ENCODE data around the gene ASGR1. TPM values are rescaled to one million over a fixed set of nuclear protein-coding genes. Genes with fewer than 3 reads are reported as not detected.
A peak's percentile ranks its signal among the peaks of the same experiment; 100 is the strongest.
"Not testable (repeated sequence)": the region's sequence is repeated elsewhere in the genome, so short reads cannot be mapped to it uniquely, and the experiment has no call there.

Gene ASGR1
- total RNA-seq, 1 donor from 2014 or later, result 14.8 TPM

DNA sequence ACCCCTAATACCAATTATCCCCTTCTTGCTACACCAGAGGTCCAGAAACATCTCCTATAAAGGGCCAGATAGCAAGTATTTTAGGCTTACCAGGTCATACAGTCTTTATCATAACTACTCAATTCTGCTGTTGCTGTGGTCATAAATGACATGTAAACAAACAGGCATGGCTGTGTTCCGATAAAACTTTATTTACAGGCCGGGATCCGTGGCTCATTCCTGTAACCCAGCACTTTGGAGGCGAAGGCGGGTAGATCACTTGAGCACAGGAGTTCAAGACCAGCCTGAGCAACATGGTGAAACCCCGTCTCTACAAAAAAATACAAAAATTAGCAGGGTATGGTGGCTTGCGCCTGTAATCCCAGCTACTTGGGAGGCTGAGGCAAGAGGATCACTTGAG is 12.3 kb downstream of the ASGR1 start:
- DNase-seq (ENCODE audit: low read depth in 2 of 2), result no peak

DNA sequence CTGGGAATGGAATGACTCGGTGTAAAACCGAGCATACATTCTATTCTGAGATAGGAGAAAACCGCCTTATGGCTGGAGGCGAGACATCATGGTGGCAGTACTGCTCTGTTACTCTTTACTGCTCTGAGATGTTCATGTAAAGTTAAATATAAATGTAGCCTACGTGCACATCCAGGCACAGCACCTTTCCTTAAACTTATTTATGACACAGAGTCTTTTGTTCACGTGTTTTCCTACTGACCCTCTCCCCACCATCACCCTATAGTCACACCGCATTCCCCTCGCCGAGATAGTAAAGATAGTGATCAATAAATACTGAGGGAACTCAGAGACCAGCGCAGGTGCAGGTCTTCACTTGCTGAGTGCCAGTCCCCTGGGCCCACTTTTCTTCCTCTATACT is 19.6 kb downstream of the ASGR1 start:
- not testable (repeated sequence) for DNase-seq (ENCODE audit: low read depth in 2 of 2)

DNA sequence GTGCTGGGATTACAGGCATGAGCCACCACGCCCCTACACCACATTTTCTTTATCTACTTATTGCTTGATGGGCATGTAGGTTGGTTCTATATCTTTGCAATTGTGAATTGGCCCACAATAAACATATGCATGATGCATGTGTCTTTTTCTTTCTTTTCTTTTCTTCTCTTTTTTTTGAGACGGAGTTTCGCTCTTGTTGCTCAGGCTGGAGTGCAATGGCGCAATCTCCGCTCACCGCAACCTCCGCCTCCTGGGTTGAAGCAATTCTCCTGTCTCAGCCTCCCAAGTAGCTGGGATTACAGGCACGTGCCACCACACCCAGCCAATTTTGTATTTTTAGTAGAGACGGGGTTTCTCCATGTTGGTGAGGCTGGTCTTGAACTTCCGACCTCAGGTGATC is 20.7 kb downstream of the ASGR1 start:
- DNase-seq (ENCODE audit: low read depth in 2 of 2), result not testable (repeated sequence)

DNA sequence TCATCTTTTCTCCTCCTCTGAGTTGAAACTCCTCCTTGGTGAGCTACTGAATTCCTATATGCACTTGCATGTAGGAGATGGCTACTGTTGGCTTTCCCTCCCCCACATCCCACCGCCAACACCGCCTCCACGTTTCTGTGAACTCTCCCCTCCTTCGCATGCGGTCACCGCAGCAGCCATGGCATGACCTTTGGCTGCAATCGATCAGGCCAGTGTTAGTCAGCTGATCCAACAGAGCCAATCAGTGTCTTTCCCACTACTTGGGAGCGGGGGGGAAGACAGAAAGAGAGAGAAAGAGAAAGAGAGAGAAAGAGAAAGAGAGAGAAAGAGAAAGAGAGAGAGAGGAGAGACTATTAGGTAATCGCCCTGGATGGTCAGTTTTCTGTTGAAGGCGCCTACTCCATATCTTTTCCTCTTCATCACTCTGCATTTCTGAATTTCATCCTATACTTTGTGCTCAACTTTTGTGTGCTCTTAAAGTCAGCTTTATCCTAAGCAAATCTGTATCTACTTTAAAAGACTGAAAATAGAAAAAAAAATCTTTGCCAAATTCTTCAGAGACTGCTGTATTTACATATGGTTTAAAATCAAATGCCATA is 22.7 kb downstream of the ASGR1 start:
- no peak for DNase-seq (ENCODE audit: low read depth in 2 of 2)

DNA sequence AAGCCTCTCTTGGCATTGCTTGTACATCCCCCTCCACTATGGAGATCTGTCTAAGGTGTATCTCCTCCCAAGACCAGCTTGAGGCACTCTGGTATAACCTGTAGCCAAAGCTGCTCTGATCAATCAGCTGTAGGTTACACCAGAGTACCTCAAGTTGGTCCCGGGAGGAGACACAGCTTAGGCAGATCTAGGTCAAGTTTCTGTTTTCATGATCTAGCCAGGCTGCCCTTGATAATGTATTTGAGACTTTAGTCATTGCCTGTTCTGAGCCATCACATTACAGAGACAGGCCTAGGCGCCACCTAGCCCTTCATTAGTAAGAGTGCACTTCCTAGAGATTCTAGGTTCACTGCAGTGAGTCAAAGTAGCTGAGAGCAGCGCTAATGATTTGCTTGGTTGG is 31.4 kb downstream of the ASGR1 start:
- DNase-seq (ENCODE audit: low read depth in 2 of 2), result no peak

DNA sequence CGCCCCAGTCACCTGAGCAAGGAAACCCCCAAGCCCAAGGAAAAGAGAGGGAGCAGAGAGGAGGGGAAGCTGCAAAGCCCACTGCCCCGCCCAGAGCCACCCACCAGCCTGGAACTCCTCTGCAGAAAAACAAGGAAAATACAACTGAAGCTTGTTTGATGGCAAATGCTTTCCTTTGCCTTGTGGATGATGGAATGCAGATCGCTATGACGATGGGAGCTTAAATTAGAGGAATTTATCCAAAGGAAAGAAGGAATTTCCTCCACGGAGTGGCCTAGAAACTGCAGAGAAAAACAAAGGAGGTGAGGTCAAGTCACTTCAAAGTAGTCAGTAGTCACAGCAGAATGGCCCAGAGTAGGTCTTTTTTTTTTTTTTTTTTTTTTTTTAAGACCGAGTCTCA is 33.1 kb downstream of the ASGR1 start:
- DNase-seq (ENCODE audit: low read depth in 2 of 2), result no peak

DNA sequence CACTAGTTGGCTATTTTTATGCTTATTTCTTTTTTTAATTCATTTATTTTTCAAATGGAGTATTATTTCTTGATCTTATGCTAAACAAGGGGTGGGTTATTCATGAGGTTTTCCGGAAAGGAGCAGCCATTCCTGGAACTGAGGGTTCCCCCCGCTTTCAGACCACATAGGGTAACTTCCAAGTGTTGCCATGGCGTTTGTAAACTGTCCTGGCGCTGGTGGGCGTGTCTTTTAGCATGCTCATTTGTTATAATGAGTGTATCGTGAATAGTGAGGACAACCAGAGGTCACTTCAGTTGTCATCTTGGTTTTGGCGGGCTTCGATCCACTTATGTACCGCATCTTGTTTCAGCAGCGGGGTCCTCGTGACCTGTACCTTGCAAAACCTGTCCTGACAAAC is 35.0 kb downstream of the ASGR1 start:
- DNase-seq (ENCODE audit: low read depth in 2 of 2), result no peak

DNA sequence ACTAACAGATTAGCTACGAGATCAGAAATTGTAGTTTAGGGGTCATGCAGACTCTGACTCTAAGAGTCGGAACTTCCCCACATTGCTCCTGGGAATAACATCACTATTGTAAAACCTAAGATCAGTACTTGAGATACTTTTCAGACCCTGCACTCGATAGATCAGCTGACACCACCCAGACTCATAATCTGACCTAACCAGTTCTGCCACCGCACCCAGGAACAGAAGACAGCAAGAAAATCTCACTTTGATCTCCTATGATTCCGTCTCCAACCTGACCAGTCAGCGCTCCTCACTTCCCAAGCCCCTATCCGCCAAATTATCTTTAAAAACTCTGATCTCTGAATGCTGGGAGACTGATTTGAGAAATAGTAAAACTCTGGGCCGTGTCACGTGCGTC is 37.3 kb downstream of the ASGR1 start:
- no peak for DNase-seq (ENCODE audit: low read depth in 2 of 2)

DNA sequence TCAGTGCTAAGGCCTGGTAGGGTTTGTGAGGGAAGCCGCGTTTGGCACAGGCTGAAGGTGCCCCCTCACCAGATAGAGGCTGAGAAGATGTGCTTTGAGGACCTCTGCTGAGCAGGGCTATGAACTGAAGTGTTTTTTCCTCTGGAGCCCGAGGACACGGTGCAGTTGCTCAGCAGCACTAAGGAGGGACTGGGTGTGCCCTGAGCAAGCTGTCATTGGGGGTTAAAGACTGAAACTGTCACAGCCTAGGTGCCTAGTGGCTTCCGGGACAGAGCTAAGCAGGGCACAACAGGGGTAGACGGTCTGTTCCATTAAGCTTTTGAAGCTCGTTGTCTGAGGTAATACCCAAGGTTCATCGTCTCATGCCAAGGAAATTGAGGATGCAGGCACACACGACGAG is 39.8 kb downstream of the ASGR1 start:
- no peak for DNase-seq (ENCODE audit: low read depth in 2 of 2)

DNA sequence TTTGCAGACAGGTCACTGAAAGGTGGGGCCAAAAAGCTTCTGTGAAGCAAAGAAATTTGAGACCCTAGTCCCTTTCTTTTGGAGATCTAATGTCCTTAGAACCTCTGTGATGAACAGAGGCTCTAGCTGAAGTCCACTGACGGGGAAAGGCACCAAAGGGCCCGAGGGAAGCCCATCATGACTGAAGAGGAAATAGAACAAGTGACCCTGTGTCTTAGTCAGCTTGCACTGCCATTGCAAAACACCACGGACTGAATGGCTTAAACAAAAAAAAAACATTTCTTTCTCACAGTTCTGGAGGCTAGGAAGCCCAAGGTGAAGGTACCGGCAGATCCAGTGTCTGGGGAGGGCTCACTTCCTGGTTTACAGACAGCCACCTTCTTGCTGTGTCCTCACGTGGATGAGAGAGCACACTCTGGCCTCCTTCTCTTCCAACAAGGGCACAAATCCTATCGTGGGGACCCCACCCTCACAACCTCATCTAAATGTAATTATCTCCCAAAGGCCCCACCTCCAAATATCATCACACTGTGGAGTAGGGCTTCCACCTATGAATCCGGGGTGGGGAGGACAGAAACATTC is 40.3 kb downstream of the ASGR1 start:
- no peak for DNase-seq (ENCODE audit: low read depth in 2 of 2)

DNA sequence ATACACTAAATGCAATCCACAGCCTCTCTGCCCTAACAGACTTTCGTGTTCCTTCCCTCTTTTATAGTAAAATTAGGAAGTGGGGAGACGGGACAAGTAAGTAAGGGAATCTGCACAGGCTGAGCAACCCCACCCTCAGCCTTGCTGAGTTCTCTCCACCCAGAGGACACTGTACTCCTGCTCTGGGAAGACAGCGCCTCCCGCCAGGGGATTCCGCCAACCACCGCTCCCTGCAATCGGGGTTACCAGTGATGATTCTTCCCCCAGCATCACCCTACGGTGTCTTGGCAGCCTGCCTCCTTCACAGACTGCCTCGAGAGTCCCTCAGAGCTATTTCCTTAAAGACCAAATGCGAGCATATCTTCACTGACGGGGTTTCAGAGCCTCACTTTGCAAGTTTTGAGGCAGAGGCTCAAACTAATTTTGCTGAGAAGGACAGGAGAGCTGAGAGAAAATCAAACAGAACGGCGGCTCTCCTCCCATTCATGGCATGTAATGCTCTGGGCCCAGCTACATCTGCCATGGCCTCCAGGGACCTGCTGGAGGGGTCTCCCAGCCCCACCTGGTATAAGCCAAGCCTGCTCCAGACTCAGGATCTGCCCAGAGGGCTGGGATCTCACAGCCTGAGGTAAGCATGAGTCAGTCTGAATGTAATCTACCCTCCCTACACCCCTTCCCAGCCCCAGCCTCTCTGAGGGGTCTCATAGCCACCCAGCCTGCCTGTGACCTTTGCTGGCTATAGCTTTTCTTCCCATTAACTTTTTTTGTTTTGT is 41.8 kb downstream of the ASGR1 start:
- DNase-seq (ENCODE audit: low read depth in 2 of 2), result no peak

DNA sequence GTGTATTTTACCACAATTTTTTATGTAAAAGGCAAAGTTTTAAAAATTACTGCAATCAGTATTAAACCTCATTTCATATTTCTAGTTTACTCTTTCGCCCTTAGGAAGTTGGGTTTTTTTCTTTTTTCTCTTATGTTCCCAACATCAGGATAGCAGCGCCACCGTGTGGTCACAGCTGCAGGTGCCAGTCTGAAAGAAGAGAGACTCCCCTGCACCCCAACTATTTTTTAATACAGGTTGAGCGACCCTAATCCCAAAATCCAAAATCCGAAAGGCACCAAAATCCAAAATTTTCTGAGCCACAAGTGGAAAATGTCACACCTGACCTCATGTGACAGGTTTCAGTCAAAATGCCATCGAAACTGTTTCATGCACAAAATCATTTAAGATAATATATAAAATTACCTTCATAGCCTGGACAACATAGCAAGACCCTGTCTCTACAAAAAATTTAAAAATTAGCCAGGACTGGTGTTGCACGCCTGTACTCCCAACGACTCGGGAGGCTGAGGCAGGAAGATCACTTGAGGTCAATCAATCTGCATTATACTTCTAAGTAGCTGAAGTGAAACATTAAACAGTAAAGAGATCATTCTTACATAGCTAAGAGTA is 42.8 kb downstream of the ASGR1 start:
- peak; percentile 61 to 73 for DNase-seq (ENCODE audit: low read depth in 2 of 2)

DNA sequence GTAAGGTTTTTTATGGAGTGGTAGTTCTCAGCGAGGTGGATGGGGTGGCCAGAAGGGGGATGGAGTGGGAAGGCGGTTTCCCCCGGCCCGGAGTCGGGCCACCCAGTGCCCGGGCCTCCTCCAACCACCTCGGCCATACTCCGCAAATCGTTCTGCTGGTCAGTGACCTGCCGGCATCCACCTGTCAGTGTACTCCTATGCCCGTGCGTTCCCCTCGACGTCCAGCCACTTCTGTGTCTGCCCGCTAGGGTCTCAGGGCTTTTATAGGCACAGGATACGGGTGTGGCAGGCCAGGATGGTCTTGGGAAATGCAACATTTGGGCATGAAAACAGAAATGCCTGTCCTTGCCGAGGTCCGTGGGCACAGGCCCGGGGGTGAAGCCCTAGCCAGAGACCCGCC is 45.3 kb downstream of the ASGR1 start:
- DNase-seq (ENCODE audit: low read depth in 2 of 2), result no peak

DNA sequence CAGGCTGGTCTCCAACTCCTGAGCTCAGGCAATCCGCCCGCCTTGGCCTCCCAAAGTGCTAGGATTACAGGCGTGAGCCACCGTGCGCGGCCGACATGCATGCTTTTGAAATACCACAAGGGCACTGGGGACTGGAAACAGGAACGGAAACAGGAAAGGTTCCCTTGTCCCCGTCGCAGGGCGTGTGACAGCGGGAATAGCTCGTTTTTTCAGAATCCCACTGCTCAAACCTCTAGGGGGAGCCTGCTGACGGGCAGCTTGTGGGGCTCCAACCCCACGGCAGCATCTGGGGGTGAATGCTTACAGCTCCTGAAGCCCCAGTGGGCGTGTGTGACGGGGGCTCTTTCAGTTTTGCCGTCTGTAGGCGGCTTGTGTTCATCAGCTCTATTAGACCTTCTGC is 45.7 kb downstream of the ASGR1 start:
- peak; percentile 53 to 80 for DNase-seq (ENCODE audit: low read depth in 2 of 2)

DNA sequence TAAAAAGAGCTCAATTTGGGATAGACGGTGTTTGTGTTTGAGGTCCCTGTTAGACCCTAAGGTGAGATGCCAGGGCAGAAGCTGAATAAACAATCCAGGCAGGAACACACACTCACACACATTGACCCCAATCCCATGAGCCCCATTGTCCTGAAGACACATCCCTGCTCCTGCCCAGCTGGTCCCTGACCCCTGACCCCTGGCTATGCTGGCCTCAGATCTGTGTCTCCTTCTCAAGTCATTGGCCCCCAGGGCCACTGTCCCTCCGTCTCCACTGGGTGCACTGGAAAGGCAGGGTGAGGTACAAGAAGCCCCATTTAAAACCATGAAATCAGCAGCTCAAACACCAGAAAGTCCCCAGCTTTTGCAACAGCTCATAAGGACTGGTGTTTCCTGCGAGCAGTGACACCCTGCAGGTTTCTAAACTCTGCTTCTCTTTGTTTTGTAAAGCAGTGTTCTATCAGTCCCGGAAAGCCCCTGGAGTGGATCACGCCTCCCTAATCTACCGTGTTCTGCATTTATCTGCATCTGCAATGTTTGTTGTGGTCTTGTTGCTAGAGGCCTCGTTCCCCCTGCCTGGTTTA is 46.6 kb downstream of the ASGR1 start:
- DNase-seq (ENCODE audit: low read depth in 2 of 2), result peak; percentile 90 to 96

DNA sequence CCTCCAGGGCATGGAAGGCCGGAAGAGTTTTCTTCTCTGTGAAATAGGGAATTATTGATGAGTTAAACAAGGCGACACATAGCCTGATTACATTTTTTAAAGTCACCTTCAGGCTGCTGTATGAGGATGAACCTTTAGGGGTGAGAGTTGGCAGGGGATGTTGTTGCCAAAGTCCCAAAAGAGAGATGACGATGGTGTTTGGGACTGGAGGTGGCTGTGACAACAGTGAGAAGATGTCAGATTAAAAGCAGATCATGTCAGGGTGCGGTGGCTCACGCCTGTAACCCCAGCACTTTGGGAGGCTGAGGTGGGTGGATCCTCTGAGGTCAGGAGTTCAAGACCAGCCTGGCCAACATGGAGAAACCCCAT is 47.8 kb downstream of the ASGR1 start:
- no peak for DNase-seq (ENCODE audit: low read depth in 2 of 2)

DNA sequence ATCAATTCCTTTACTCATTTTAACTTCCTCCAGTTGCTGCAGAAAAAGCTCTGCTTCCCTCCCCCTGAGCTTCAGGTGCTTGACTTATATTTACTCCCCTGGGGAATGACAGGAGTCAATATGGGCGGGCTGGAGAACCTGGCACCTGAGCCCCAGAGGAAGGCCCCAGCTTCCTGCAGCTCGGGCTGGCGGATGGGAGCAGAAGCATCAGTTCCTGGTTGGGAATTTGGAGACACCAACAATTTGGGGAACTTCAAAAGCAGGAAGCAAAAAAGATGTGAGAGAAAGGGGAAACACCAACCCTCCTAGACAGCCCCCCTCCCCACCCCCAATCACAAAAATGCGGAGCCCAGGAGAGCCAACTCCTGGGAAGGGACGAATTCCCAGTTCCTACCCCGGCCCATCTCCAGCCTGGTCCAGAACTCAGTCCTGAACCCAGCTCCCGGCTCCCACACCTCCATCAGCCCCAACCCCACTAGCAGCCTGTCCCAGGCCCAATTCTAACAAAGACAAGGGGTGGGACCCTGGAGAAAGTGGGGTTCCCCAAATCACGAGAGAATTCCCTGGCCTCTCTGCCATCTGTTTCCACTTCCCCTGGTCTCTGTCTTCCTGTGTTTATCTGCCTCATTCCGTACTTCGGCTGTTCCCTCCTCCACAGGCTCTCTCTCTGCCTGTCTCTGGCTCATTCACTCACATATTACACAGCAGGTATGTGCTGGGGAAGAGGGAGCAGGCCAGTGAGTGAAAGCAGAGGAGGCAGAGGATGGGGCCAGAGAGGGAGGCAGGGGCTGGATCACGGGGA is 48.3 kb downstream of the ASGR1 start:
- DNase-seq (ENCODE audit: low read depth in 2 of 2), result peak; percentile 74 to 84

DNA sequence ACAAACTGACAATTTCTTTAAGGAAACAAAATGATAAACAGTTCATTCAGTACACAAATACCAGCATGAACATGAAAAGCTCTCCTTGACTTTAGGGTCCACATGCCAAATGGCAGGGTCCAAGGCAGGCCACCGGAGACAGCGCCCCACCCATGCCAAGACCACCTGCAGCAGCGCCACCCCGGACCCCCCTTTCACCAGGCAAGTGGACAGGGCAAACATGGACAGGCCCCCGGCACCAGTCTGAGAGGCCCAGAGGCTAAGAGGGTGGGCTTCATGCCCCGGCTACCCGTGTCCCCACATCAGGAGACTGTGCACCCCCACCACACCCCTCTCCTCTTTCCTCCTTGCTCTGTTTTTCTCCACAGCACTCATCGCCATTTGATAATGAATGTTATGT is 49.9 kb downstream of the ASGR1 start:
- no peak for DNase-seq (ENCODE audit: low read depth in 2 of 2)

DNA sequence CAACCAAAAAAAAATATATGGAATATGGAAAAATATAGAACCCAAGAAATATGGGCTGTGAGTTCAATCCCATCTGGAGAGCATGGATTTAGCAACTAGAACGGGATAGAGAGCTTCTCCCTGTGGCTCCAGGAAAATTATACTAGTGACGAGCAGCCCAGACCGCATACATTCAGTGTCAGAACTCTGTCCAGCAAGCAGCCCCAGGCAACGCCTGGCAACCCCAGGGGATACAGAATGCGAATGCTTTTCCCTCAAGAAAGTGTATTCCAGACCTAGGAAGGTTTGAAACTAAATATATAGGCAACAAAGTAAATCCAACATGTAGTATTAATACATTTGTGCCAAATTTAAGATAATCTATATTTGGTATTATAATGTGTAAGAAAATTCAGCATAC is 51.0 kb downstream of the ASGR1 start:
- DNase-seq (ENCODE audit: low read depth in 2 of 2), result no peak

DNA sequence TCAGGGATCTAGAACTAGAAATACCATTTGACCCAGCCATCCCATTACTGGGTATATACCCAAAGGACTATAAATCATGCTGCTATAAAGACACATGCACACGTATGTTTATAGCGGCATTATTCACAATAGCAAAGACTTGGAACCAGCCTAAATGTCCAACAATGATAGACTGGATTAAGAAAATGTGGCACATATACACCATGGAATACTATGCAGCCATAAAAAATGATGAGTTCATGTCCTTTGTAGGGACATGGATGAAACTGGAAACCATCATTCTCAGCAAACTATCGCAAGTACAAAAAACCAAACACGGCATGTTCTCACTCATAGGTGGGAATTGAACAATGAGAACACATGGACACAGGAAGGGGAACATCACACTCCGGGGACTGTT is 51.7 kb downstream of the ASGR1 start:
- DNase-seq (ENCODE audit: low read depth in 2 of 2), result not testable (repeated sequence)

DNA sequence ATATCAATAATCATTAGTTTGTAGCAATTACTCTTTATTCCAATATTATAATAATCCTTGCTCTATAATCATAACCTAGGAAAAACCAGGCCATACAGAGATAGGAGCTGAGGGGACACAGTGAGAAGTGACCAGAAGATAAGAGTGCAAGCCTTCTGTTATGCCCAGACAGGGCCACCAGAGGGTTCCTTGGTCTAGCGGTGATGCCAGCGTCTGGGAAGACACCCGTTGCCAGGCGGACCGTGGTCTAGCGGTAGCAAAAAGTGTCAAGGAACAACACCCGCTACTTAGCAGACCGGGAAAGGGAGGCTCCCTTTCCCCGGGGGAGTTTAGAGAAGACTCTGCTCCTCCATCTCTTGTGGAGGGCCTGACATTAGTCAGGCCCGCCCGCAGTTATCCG is 52.8 kb downstream of the ASGR1 start:
- DNase-seq (ENCODE audit: low read depth in 2 of 2), result not testable (repeated sequence)

DNA sequence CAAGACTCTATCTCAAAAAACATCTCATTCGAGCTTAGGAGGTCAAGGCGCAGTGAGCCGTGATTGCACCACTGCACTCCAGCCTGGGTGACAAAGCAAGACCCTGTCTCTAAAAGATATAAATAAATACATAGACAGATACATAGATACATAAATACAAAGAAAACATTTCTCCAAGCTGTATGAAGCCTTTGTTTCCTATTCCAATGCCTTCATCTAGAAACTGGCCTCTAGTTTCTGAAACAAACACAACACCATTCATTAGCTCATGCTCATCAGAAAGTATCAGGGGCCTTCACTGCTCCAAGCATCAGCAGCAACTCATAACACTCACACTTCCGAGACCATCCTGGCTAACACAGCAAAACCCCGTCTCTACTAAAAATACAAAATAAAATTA is 54.2 kb downstream of the ASGR1 start:
- DNase-seq (ENCODE audit: low read depth in 2 of 2), result no peak
